Islet precursor cell (in vitro differentiated cells): ENCODE data around the gene SLX9.
A peak's percentile ranks its signal among the peaks of the same experiment; 100 is the strongest.
"Not testable (repeated sequence)": the region's sequence is repeated elsewhere in the genome, so short reads cannot be mapped to it uniquely, and the experiment has no call there.

ENCODE experiments used
- DNase-seq: peaks from one replicate; pipeline ENCODE4 v3.0.0-alpha.2; 2018

Gene SLX9

GRCh38 chr21:45022736-45023135 lies 82.9 kb downstream of the SLX9 start:
- DNase-seq = peak; percentile 41

DNA sequence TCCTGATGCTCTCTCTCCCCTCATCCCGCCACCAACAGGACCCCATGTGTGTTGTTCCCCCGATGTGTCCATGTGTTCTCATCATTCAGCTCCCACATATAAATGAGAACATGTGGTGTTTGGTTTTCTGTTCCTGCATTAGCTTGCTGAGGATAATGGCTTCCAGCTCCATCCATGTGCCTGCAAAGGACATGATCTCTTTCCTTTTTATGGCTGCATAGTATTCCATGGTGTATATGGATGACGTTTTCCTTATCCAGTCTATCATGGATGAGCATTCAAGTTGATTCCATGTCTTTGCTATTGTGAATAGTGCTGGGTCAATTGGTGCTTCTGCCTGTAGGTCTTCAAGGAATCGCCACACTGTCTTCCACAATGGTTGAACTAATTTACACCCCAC lies 84.7 kb downstream of the SLX9 start:
- not testable (repeated sequence) for DNase-seq

GRCh38 chr21:45026066-45026745 lies 86.4 kb downstream of the SLX9 start:
- DNase-seq = peak; percentile 31
